Measurements from ENCODE around the gene GRM7. TPM values are rescaled to one million over a fixed set of nuclear protein-coding genes. Genes with fewer than 3 reads are reported as not detected.

GRM7 gene
- total and polyA plus RNA-seq, 2 experiments from 2014 or later = 1.7 to 2.7 TPM

DNA sequence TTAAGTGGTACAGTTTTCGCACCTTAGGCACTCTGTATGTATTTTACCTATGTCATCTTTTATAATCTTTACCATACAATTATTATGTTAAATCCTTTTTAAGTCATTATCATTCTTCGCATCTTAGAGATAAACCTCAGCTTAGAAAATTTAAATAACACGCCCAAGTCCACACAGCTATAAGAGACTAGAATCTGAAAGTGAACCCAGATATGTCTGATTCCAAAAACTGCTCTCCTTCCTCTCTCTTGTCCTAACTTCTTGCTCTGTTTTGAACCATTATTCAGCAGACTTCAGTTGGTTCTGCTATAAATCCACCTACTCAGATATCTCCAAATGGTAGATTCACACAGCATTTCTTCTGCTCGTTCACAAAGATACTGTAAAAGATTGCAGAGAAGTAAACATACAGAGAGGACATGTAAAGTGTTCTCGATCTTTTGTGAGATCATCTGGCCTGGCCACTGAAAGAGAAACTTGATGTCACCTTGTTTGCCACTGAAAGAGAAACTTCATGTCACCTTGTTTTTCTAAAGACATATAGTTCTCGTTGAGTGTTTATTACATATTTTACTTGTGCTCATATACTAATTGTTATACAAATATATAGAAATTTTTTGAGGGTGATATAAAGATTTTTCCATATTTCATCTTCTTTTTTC, 533.2 kb downstream of the GRM7 start:
- TF ChIP-seq, protein P1, sequence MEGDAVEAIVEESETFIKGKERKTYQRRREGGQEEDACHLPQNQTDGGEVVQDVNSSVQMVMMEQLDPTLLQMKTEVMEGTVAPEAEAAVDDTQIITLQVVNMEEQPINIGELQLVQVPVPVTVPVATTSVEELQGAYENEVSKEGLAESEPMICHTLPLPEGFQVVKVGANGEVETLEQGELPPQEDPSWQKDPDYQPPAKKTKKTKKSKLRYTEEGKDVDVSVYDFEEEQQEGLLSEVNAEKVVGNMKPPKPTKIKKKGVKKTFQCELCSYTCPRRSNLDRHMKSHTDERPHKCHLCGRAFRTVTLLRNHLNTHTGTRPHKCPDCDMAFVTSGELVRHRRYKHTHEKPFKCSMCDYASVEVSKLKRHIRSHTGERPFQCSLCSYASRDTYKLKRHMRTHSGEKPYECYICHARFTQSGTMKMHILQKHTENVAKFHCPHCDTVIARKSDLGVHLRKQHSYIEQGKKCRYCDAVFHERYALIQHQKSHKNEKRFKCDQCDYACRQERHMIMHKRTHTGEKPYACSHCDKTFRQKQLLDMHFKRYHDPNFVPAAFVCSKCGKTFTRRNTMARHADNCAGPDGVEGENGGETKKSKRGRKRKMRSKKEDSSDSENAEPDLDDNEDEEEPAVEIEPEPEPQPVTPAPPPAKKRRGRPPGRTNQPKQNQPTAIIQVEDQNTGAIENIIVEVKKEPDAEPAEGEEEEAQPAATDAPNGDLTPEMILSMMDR (IDR thresholded peaks at IDR 0.05; ENCODE audit: poor library complexity) = no peak
- TF ChIP-seq EZH2phosphoT487 (IDR thresholded peaks at IDR 0.05; ENCODE audit: low read depth, severe bottlenecking, unreplicated experiment) (no peak), EZH2 (IDR thresholded peaks at IDR 0.05; ENCODE audit: borderline replicate concordance) (no peak)
- Histone ChIP-seq H3K36me3 (replicated peaks; ENCODE audit: insufficient read depth, low read depth) (no peaks in the 10 kb centered on the region), H3K4me3 (no peak overlapping the region), H3K9me3 (ENCODE audit: low read depth) (no peaks in the 10 kb centered on the region), H3K9me2 (replicated peaks; ENCODE audit: insufficient read depth) (no peaks in the 10 kb centered on the region), H3K79me2 (no peaks in the 10 kb centered on the region), H3K27ac (no peak overlapping the region), H4K20me1 (ENCODE audit: insufficient read depth, poor library complexity, severe bottlenecking) (no peaks in the 10 kb centered on the region), H3K27me3 (no peaks in the 10 kb centered on the region), H3K4me2 (no peak overlapping the region), H2AFZ (no peak overlapping the region), H3K4me1 (ENCODE audit: insufficient read depth) (no peaks in the 10 kb centered on the region)
- WGBS (ENCODE audit: low lambda C conversion rate, missing lambda C conversion rate) = 82% methylated on average over 6 of the region's 6 CpGs
- no peak for DNase-seq (ENCODE audit: low spot score)

DNA sequence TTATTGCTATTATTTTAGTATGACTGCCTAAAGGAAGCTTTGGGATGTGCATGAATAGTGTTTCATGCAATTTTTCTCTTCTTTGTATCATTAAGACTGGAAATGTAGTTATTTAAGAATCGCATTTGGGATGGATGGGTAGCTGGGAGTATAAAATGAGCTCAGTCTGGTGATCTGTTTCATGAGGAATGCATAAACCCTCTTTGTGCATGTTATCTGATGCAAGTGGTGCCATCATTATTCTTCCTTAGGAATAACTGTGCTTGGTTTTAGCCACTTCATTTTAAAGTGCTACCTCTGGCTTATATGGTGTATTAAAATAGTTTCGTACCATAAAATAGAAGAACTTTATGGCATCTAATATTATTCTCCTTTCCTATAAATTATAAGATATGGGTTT, 535.6 kb downstream of the GRM7 start:
- no peak overlapping the region for H2AFZ ChIP-seq
- no peaks in the 10 kb centered on the region for H3K36me3 ChIP-seq (replicated peaks; ENCODE audit: insufficient read depth, low read depth)
- TF ChIP-seq, protein P1 (IDR thresholded peaks at IDR 0.05; ENCODE audit: poor library complexity) = no peak
- TF ChIP-seq EZH2phosphoT487 (IDR thresholded peaks at IDR 0.05; ENCODE audit: low read depth, severe bottlenecking, unreplicated experiment) (no peak), EZH2 (IDR thresholded peaks at IDR 0.05; ENCODE audit: borderline replicate concordance) (no peak)
- H3K27ac ChIP-seq = no peak overlapping the region
- no peaks in the 10 kb centered on the region for H3K9me3 ChIP-seq (ENCODE audit: low read depth)
- H3K79me2 ChIP-seq = no peaks in the 10 kb centered on the region
- no peaks in the 10 kb centered on the region for H3K4me1 ChIP-seq (ENCODE audit: insufficient read depth)
- no peak overlapping the region for H3K4me2 ChIP-seq
- H4K20me1 ChIP-seq (ENCODE audit: insufficient read depth, poor library complexity, severe bottlenecking) = no peaks in the 10 kb centered on the region
- no peak for DNase-seq (ENCODE audit: low spot score)
- no peak overlapping the region for H3K4me3 ChIP-seq
- H3K27me3 ChIP-seq = no peaks in the 10 kb centered on the region
- WGBS (ENCODE audit: low lambda C conversion rate, missing lambda C conversion rate) = 93% methylated on average over 2 of the region's 2 CpGs
- no peaks in the 10 kb centered on the region for H3K9me2 ChIP-seq (replicated peaks; ENCODE audit: insufficient read depth)

DNA sequence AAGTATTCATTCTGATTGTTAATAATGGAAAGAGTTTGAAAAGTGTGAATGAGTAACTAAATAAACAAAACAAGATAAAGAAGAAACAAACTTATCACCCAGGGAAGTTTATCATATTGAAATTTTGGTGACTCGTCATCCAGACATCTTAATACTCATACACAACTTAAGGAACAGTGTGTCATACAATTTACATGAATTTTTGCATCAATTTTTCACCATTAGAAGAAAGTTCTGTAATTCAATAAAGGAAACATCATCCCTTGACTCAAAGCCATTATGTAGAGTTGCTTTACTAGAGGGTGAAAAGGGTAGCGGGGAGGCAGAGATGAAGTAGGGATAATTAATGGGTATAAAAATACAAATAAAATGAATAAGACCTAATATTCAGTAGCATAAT, 536.2 kb downstream of the GRM7 start:
- no peaks in the 10 kb centered on the region for H3K27me3 ChIP-seq
- no peak overlapping the region for H3K4me2 ChIP-seq
- DNase-seq (ENCODE audit: low spot score) = no peak
- H2AFZ ChIP-seq = no peak overlapping the region
- no peaks in the 10 kb centered on the region for H3K9me3 ChIP-seq (ENCODE audit: low read depth)
- no peaks in the 10 kb centered on the region for H3K79me2 ChIP-seq
- no peaks in the 10 kb centered on the region for H3K9me2 ChIP-seq (replicated peaks; ENCODE audit: insufficient read depth)
- no peak overlapping the region for H3K4me3 ChIP-seq
- H4K20me1 ChIP-seq (ENCODE audit: insufficient read depth, poor library complexity, severe bottlenecking) = no peaks in the 10 kb centered on the region
- no peak for TF ChIP-seq EZH2phosphoT487 (IDR thresholded peaks at IDR 0.05; ENCODE audit: low read depth, severe bottlenecking, unreplicated experiment)
- TF ChIP-seq EZH2 (IDR thresholded peaks at IDR 0.05; ENCODE audit: borderline replicate concordance) = no peak
- TF ChIP-seq, protein P1 (IDR thresholded peaks at IDR 0.05; ENCODE audit: poor library complexity) = no peak
- no peaks in the 10 kb centered on the region for H3K4me1 ChIP-seq (ENCODE audit: insufficient read depth)
- no peaks in the 10 kb centered on the region for H3K36me3 ChIP-seq (replicated peaks; ENCODE audit: insufficient read depth, low read depth)
- WGBS (ENCODE audit: low lambda C conversion rate, missing lambda C conversion rate) = 91% methylated on average over 2 of the region's 2 CpGs
- no peak overlapping the region for H3K27ac ChIP-seq
